ENCODE results near the gene MTMR11.

Gene MTMR11

DNA sequence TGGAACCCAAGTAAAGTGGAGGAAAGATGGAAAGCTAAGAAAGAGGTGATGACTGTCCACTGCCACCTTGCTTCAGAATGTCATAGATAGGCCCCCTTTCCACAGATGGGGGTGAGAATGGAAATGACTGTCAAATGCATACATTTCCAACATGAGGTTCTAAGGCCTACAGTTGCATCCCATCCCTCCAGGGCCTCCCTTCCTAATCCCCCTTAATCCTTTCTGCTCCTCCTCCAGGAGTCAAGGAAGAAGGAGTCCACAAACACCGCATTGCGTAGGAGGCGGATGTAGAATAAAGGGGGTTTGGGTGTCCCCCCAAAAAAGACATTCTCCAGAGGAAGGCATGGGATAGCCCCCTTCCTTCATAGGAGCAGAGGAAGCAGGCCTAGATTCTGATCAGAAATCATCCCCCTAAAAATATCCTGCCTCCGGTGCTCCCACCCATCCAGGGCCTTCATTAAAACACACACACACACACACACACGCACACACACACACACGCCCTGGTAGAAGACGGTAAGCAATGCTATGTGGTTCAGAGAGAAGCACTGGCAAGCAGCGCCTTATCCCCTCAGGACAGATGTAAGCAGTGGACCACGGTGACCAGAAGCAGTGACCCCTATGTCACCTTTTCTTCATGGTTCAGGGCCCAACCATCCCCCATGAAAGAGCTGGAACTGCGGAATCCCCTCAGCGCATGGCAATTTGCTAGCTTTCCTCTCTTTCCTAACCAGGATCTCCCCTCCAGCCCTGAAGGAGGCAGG, 21.1 kb downstream of the MTMR11 start:
- ChIA-PET CTCF (interaction anchor here (1.0 to 2.0 kb wide), 7 partner anchors 8 to 47 kb away, joined by 3 to 5 read pairs (median 4); no protein-coding TSS in a partner anchor), POLR2A (interaction anchor here (0.6 to 0.7 kb wide), 2 partner anchors 29 to 1245 kb away, joined by 3 read pairs; a partner anchor contains a TSS)
- no peak for DNase-seq (ENCODE audit: extremely low spot score)
- TF ChIP-seq, protein P1, sequence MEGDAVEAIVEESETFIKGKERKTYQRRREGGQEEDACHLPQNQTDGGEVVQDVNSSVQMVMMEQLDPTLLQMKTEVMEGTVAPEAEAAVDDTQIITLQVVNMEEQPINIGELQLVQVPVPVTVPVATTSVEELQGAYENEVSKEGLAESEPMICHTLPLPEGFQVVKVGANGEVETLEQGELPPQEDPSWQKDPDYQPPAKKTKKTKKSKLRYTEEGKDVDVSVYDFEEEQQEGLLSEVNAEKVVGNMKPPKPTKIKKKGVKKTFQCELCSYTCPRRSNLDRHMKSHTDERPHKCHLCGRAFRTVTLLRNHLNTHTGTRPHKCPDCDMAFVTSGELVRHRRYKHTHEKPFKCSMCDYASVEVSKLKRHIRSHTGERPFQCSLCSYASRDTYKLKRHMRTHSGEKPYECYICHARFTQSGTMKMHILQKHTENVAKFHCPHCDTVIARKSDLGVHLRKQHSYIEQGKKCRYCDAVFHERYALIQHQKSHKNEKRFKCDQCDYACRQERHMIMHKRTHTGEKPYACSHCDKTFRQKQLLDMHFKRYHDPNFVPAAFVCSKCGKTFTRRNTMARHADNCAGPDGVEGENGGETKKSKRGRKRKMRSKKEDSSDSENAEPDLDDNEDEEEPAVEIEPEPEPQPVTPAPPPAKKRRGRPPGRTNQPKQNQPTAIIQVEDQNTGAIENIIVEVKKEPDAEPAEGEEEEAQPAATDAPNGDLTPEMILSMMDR (IDR thresholded peaks at IDR 0.05; ENCODE audit: control extremely low read depth, extremely low read depth, low read depth, missing control alignments): no peak

DNA sequence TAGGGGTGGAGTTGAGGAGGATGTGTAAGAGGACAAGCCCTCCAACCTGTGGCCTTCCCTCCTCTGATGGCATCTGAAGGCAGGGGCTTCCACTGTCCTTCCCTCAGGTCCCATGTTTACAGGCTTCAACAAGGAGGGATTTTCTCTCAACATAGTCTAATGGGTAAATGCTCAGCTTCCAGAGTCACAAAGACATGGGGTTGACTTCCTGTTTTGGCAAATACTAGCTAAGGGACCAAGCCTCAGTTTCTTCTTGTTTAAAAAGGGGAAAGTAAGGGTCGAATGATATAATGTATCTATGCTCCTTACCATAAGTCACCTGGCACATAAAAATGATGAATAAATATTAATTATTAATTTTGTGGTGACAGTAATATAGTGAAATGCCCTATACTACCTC, 22.1 kb downstream of the MTMR11 start:
- TF ChIP-seq, protein P1 (IDR thresholded peaks at IDR 0.05; ENCODE audit: control extremely low read depth, extremely low read depth, low read depth, missing control alignments): no peak
- CTCF ChIA-PET: interaction anchor here (1.7 to 2.0 kb wide), 2 partner anchors 13 to 33 kb away, joined by 4 to 5 read pairs; no protein-coding TSS in a partner anchor
- no peak for DNase-seq (ENCODE audit: extremely low spot score)
- POLR2A ChIA-PET: no interaction called here

DNA sequence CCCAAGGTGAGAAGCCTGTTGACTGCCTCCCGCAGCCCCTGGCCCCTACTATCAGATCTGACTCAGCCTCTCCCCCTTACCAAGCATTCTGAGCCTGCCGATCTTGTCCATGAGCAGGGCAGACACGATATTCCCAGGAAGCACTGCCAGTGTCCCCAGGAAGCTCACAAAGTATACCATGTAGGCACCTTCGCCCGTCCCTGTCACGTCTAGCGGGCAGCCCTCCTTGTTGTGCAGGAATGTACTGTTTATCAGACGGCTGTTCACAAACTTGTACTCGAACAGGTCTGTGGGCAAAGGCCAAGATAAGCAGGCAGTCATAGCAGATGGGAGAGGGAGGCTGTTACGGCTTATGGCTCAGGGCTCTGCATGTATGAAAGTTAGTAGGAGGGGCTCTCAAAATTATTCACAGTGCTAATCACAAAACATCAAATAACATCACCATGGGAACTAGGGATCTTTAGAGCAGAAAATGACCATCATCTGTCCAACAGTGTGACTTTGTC, 30.1 kb downstream of the MTMR11 start:
- TF ChIP-seq, protein P1 (IDR thresholded peaks at IDR 0.05; ENCODE audit: control extremely low read depth, extremely low read depth, low read depth, missing control alignments): no peak
- ChIA-PET CTCF (interaction anchor here (1.6 to 2.0 kb wide), 2 partner anchors 9 to 55 kb away, joined by 4 to 5 read pairs; no protein-coding TSS in a partner anchor), POLR2A (interaction anchor here (2.9 kb wide), 1 partner anchor 19 kb away, joined by 11 read pairs; a partner anchor contains a TSS)
- DNase-seq (ENCODE audit: extremely low spot score): no peak

DNA sequence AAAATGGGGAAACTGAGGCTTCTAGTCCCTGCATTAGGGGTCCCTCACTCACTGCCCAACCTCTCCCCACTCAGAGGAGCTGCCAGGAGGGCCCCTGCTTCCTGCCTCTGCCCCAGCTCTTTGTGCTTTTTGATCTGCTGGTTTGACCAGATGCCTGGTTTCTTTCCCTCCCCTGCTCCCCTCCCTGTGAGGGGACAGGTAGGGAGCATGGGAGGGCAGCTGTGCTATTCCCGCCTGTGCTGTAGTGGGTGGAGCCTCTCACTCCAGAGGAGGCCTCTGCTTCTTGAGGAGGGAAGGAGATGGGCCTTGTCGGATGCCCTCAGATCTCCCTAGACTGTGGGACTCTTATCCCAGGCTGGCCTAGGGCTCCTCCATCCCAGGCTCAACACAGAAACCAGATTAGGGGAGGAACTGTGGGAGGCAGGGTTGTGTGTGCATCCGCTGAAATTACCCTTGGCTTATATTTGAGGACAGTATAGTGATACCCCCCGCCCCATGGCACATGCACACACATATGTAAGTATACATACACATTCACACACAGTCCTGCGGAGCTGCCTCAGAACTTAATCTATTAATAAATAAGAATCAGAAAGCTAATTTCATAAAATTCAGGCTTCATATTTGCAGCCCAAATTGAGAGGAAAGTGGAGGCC, 32.7 kb downstream of the MTMR11 start:
- ChIA-PET POLR2A (no interaction called here), CTCF (interaction anchor here (1.2 to 1.4 kb wide), 2 partner anchors 10 to 126 kb away, joined by 3 read pairs; no protein-coding TSS in a partner anchor)
- no peak for DNase-seq (ENCODE audit: extremely low spot score)
- TF ChIP-seq, protein P1 (IDR thresholded peaks at IDR 0.05; ENCODE audit: control extremely low read depth, extremely low read depth, low read depth, missing control alignments): no peak

DNA sequence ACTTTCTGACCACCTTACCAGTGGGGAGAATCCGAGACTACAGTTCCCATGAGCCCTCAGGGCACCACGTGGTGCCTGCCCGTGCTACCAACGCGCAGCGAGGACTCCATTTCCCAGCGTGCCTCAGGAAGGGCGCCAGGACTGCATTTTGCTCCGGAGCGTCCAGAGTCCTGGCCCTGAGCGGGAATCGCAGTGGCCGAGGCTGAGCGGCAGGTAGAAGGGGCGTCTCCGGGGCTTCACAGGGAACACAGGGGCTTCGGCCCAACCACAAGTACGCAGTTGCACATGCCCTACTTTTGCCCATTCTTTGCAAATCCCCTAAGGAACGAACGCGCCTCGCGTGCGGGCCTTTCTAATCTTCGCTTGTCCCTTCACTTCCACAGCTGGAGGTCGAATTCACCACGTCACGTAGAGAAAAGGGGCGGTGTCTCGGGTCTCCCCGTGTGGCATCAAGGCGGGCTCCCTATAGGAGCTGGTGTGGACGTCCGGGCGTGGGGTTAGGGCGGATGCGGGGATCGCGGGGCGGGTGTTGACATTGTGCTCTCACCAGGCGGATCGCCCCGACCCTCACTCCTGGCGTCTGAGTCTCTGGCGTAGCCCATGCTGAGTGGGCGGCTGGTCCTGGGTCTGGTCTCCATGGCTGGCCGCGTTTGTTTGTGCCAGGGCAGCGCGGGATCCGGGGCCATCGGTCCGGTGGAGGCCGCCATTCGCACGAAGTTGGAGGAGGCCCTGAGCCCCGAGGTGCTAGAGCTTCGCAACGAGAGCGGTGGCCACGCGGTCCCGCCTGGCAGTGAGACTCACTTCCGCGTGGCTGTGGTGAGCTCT, 37.0 kb downstream of the MTMR11 start, which contains the start of gene BOLA1:
BOLA1 (plus strand) TSS at position 109 of the 825 bp plus-strand sequence; CDS start at position 601, 492 bp downstream.
- POLR2A ChIA-PET: interaction anchor here (0.7 to 1.5 kb wide), 2 partner anchors 12 to 13 kb away, joined by 3 to 5 read pairs; a partner anchor contains a TSS
- peak; percentile 96 for DNase-seq (ENCODE audit: extremely low spot score)
- CTCF ChIA-PET: interaction anchor here (1.3 to 1.4 kb wide), 2 partner anchors 11 to 12 kb away, joined by 3 to 4 read pairs; a partner anchor contains a TSS
- TF ChIP-seq, protein P1 (IDR thresholded peaks at IDR 0.05; ENCODE audit: control extremely low read depth, extremely low read depth, low read depth, missing control alignments): no peak
